Tibial nerve (tissue), 4 donors: ENCODE data around the gene HEPN1. TPM values are rescaled to one million over a fixed set of nuclear protein-coding genes. Genes with fewer than 3 reads are reported as not detected.

ENCODE experiments used
- DNase-seq, 2 donors: peaks; one replicate each; pipeline ENCODE4 v3.0.0-alpha.2; 2019; ENCODE audit warnings: low spot score in 2 of 2
- H3K27ac ChIP-seq, 4 donors: fragments of 200-600 bp; sonication (generic) in 3 of 4; one replicate each; pipeline ENCODE4 v1.5.1; 2017 to 2019; ENCODE audit warnings: mild to moderate bottlenecking in 1 of 4
- H3K27me3 ChIP-seq, 2 donors: fragments of 200-600 bp; sonication (generic) in 1 of 2; one replicate each; pipeline versions ENCODE4 v1.5.1 to v1.6.0; 2017 to 2019
- H3K36me3 ChIP-seq, 3 donors: fragments of 200-600 bp; sonication (generic); one replicate each; pipeline ENCODE4 v1.5.1; 2018 to 2019
- H3K4me1 ChIP-seq, 4 donors: fragments of 200-600 bp; sonication (generic) in 3 of 4; one replicate each; pipeline ENCODE4 v1.5.1; 2017 to 2019
- H3K4me3 ChIP-seq, 4 donors: fragments of 200-600 bp; sonication (generic) in 3 of 4; one replicate each; pipeline ENCODE4 v1.5.1; 2017 to 2019; ENCODE audit warnings: mild to moderate bottlenecking in 1 of 4, moderate library complexity in 1 of 4
- H3K9me3 ChIP-seq, 4 donors: fragments of 200-600 bp; sonication (generic) in 3 of 4; one replicate each; pipeline ENCODE4 v1.5.1; 2017 to 2019
- EP300 ChIP-seq, 2 donors: sonication (generic); formaldehyde crosslinking; IDR thresholded peaks; one replicate each; pipeline ENCODE4 v1.6.1; 2017; ENCODE audit warnings: antibody characterized with exemption in 2 of 2, mild to moderate bottlenecking in 1 of 2
- POLR2A ChIP-seq, 2 donors: fragments of 450-650 bp; IDR thresholded peaks; one replicate each; pipeline ENCODE4 v1.6.1; 2017; ENCODE audit warnings: antibody characterized with exemption in 2 of 2, mild to moderate bottlenecking in 2 of 2, moderate library complexity in 2 of 2
- WGBS, 2 donors: methylation state at CpG; one replicate each; pipeline ENCODE4 v1.1.5; 2018; 5-methylcytosine and 5-hydroxymethylcytosine counted together
- total RNA-seq, 4 donors: library from RNA; depleted of rRNA; stranded (reverse); fragments of >200 nt; gene quantifications; one replicate each; pipeline ENCODE4 v1.1.0, GENCODE V29; 2016
- TF ChIP-seq, protein P1 (sequence below), 5 experiments: fragments of 200-600 bp in 3 of 5; fragments of 450-650 bp in 2 of 5; sonication (generic) in 3 of 5; IDR thresholded peaks; one replicate each; pipeline ENCODE4 v1.5.1; 2016 to 2019; ENCODE audit warnings: antibody characterized with exemption in 5 of 5, mild to moderate bottlenecking in 3 of 5, moderate library complexity in 2 of 5

HEPN1 gene
- total RNA-seq, 4 donors from 2014 or later = not detected

DNA sequence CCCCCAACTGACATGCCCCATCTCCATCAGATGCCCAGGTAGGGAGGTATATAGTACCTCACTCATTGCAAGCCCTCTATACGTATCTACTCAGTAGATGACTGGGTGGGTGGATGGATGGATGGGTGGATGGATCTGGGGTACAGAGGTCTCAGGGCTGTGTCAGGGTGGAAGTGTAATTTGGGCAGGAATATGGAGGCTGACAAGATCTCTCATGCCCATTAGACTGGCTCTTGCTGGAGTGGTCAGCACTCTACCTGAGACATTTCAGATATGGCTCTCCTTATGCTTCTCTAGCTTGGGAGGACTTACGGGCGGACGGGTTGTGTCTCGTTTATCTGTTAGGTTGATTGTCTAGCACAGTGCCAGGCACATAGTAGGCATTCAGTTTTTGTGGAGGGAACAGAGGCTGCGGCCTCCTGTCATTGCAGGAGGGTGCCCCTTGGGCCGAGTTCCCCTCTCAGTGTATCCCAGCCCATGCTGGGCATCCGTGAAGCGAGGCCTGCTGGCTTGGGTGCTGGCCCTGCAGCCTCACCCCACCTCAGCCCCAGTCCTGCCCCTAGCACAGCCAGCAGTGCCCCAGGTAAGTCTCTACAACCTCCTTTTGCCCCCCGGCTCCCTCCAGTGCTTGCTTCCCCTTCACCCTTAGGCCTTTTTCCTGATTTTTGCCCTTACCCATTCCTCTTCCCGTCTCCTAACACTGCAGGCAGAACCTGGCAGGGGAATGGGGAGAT lies 40.1 kb upstream of the HEPN1 start:
- Histone ChIP-seq H3K4me1 (peaks cover 0 to 44% (median 9%) of the 10 kb centered on the region in 4 donors), H3K27ac (no peak overlapping the region), H3K36me3 (no peaks in the 10 kb centered on the region), H3K4me3 (no peak overlapping the region), H3K9me3 (no peaks in the 10 kb centered on the region), H3K27me3 (peaks cover 0 to 4% of the 10 kb centered on the region in 2 donors)
- no peak for DNase-seq
- TF ChIP-seq EP300 (IDR thresholded peaks at IDR 0.05) = no peak
- TF ChIP-seq, protein P1, sequence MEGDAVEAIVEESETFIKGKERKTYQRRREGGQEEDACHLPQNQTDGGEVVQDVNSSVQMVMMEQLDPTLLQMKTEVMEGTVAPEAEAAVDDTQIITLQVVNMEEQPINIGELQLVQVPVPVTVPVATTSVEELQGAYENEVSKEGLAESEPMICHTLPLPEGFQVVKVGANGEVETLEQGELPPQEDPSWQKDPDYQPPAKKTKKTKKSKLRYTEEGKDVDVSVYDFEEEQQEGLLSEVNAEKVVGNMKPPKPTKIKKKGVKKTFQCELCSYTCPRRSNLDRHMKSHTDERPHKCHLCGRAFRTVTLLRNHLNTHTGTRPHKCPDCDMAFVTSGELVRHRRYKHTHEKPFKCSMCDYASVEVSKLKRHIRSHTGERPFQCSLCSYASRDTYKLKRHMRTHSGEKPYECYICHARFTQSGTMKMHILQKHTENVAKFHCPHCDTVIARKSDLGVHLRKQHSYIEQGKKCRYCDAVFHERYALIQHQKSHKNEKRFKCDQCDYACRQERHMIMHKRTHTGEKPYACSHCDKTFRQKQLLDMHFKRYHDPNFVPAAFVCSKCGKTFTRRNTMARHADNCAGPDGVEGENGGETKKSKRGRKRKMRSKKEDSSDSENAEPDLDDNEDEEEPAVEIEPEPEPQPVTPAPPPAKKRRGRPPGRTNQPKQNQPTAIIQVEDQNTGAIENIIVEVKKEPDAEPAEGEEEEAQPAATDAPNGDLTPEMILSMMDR (IDR thresholded peaks at IDR 0.05) = no peak
- TF ChIP-seq POLR2A (IDR thresholded peaks at IDR 0.05) = no peak
- WGBS, 2 donors = 90 to 94% methylated on average over 11 of the region's 11 CpGs

DNA sequence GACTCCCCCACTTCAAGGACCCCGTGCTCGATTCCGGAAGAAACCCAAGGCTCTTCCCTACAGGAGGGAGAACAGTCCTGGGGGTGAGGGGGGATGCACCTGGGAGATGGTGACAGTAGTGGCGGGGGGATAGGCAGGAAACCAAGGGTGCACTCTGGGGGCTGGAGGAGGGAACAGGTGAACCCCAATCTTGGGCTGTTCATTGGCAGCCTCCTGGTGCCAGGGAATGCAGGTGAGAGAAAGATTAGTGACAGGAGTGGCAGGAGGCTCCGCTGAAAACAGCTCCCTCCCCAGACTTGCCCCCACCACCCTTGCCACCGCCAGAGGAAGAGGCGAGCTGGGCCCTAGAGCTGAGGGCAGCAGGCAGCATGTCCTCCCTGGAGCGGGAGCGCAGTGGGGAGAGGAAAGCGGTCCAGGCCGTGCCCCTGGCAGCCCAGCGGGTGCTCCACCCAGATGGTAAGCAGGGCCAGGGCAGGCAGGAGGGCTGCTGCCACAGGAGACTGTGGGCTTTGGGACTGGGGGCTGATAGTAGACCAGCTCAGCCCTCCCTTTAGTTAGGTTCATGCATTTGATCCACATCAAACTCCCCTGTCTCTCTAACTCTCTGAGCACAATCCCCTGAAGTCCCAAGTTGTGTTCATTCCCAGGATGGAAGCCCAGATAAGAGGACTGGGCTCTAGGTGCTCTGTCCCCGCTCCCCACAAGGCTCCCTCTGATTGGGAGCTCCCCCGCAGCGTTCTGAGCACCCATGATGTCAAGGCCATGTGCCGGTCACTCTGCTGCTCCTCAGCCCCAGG lies 39.4 kb upstream of the HEPN1 start:
- TF ChIP-seq, protein P1 (IDR thresholded peaks at IDR 0.05) = no peak
- TF ChIP-seq POLR2A (IDR thresholded peaks at IDR 0.05) = no peak
- no peak for TF ChIP-seq EP300 (IDR thresholded peaks at IDR 0.05)
- no peak overlapping the region for H3K4me3 ChIP-seq
- no peak for DNase-seq
- 92 to 93% methylated on average over 14 to 16 of the region's 16 CpGs for WGBS, 2 donors
- no peaks in the 10 kb centered on the region for H3K9me3 ChIP-seq
- no peak overlapping the region for H3K27ac ChIP-seq
- no peaks in the 10 kb centered on the region for H3K27me3 ChIP-seq
- peaks cover 0 to 44% (median 9%) of the 10 kb centered on the region in 4 donors for H3K4me1 ChIP-seq
- H3K36me3 ChIP-seq = no peaks in the 10 kb centered on the region

DNA sequence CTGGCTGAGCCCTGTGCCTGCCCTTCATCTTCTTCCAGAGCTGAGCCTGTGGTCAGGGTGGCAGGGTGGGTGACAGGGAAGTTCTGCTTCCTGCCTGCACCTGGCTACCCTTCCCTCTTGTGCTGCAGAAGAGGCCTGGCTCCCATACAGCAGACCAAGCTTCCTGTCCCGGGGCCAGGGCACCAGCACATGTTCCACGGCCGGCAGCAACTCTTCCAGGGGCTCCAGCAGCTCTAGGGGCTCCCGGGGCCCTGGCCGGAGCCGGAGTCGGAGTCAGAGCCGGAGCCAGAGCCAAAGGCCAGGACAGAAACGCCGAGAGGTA lies 38.8 kb upstream of the HEPN1 start:
- H3K36me3 ChIP-seq = no peaks in the 10 kb centered on the region
- no peak for TF ChIP-seq EP300 (IDR thresholded peaks at IDR 0.05)
- no peak for TF ChIP-seq POLR2A (IDR thresholded peaks at IDR 0.05)
- TF ChIP-seq, protein P1 (IDR thresholded peaks at IDR 0.05) = no peak
- no peak overlapping the region for H3K4me3 ChIP-seq
- no peak for DNase-seq
- no peaks in the 10 kb centered on the region for H3K9me3 ChIP-seq
- no peaks in the 10 kb centered on the region for H3K27me3 ChIP-seq
- 79 to 88% methylated on average over 9 to 10 of the region's 10 CpGs for WGBS, 2 donors
- peaks cover 0 to 44% (median 9%) of the 10 kb centered on the region in 4 donors for H3K4me1 ChIP-seq
- H3K27ac ChIP-seq = no peak overlapping the region

DNA sequence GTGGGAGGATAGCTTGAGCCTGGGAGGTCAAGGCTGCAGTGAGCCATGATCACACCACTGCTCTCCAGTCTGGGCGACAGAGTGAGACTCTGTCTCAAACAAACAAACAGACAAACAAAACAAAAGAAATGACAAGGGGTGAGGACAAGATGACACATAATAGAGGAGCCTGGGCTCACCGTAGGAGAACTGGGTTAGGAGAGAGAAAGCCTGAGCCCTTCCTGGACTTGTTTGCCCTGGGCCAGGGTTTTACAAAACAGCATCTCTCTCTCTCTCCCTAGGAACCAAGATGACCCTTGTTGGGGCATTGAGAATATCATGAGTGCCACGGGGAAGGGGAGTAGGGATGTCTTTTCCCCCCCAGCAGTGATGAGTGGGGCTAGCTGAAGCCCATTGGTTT lies 38.1 kb upstream of the HEPN1 start:
- Histone ChIP-seq H3K4me1 (peaks cover 0 to 37% (median 9%) of the 10 kb centered on the region in 4 donors), H3K27me3 (no peaks in the 10 kb centered on the region), H3K9me3 (no peaks in the 10 kb centered on the region), H3K36me3 (no peaks in the 10 kb centered on the region), H3K4me3 (no peak overlapping the region), H3K27ac (no peak overlapping the region)
- WGBS, 2 donors = 69 to 77% methylated on average over 3 of the region's 3 CpGs
- no peak for TF ChIP-seq POLR2A (IDR thresholded peaks at IDR 0.05)
- TF ChIP-seq, protein P1 (IDR thresholded peaks at IDR 0.05) = no peak
- TF ChIP-seq EP300 (IDR thresholded peaks at IDR 0.05) = no peak
- no peak for DNase-seq
